ENCODE data around the gene EPOP. TPM values are rescaled to one million over a fixed set of nuclear protein-coding genes. Genes with fewer than 3 reads are reported as not detected.

Gene EPOP
- total and polyA plus RNA-seq, 2 of the 13 experiments (the other 11 are each of a cell fraction or from before 2014, with no cell fraction given), result 14.7 to 37.8 TPM

DNA sequence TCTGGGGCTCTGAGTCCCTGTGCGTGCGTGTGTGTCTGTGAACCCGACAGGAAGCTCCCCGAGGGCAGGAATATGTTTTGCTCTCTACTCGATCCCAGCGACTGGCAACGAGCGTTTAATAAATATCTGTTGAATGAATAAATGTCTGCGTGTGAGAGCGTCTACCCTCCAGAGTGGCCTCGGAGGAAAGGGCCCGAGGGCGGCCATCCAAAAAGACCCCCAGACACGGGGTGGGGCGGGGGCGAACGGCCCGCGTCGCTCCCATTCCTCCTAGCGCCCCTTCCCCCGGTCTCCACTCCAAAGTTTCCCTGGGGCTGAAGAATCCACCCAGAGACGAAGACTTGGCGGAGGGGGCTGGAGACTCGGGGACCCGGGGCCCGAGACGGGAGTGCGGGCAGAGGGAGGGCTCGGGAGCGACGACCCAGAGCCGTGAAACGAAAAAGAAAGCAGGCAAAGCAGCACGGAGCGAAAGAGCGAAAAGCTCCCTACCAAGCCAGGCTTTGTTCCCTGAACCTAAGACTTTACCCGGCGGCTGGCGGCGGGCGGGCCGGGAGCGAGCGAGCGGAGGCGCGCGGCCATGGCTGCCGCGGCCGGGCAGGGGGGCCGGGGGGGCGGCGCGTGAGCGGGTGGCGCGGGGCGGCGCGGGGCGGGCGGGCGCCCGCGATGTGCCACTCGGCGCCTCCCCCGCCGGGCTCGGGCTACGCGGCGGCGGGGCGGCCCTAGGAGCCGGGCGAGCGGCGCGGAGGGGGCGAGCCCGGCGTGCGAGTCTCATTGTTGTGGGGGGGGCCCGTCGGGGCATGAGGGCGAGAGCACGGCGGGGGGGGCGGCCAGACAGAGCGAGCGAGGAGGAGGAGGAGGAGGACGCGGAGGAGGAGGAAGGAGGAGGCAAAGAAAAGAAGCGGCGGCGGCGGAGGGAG, 30.1 kb upstream of the EPOP start, which contains the start of gene MLLT6 (continued):
- TF ChIP-seq SMC3 (IDR thresholded peaks at IDR 0.05; ENCODE audit: low read length) (no peak), CENPT (CRISPR knock-in tag; IDR thresholded peaks at IDR 0.05; ENCODE audit: low read depth) (0 out of 2 replicates have a peak, but pooled peaks have one; percentile 61), ZNF549 (CRISPR knock-in tag; IDR thresholded peaks at IDR 0.05) (peak; percentile 78; the same call in 1 of the 2 replicates), SAFB2 (CRISPR knock-in tag; IDR thresholded peaks at IDR 0.05; ENCODE audit: borderline replicate concordance, low read depth) (no peak), TBL1XR1 (IDR thresholded peaks at IDR 0.05; ENCODE audit: borderline replicate concordance, low read length, partially characterized antibody) (no peak), ZFP36 (IDR thresholded peaks at IDR 0.05; ENCODE audit: borderline replicate concordance, low read depth, low read length, partially characterized antibody) (no peak), ZNF17 (CRISPR knock-in tag; IDR thresholded peaks at IDR 0.05) (no peak), HNF4A (CRISPR knock-in tag; IDR thresholded peaks at IDR 0.05) (no peak), HNRNPL (IDR thresholded peaks at IDR 0.05; ENCODE audit: low read depth, low read length) (no peak), NFIC (IDR thresholded peaks at IDR 0.05; ENCODE audit: low read length) (no peak), ZNF468 (CRISPR knock-in tag; IDR thresholded peaks at IDR 0.05) (no peak), ZNF24 (IDR thresholded peaks at IDR 0.05) (no peak), ARNT2 (CRISPR knock-in tag; IDR thresholded peaks at IDR 0.05; ENCODE audit: low read depth) (no peak), POLR2AphosphoS2 (IDR thresholded peaks at IDR 0.05; ENCODE audit: low read depth, low read length) (no peak), CHD2 (IDR thresholded peaks at IDR 0.05; ENCODE audit: low read depth, low read length) (no peak)
- TF ChIP-seq, protein P1, sequence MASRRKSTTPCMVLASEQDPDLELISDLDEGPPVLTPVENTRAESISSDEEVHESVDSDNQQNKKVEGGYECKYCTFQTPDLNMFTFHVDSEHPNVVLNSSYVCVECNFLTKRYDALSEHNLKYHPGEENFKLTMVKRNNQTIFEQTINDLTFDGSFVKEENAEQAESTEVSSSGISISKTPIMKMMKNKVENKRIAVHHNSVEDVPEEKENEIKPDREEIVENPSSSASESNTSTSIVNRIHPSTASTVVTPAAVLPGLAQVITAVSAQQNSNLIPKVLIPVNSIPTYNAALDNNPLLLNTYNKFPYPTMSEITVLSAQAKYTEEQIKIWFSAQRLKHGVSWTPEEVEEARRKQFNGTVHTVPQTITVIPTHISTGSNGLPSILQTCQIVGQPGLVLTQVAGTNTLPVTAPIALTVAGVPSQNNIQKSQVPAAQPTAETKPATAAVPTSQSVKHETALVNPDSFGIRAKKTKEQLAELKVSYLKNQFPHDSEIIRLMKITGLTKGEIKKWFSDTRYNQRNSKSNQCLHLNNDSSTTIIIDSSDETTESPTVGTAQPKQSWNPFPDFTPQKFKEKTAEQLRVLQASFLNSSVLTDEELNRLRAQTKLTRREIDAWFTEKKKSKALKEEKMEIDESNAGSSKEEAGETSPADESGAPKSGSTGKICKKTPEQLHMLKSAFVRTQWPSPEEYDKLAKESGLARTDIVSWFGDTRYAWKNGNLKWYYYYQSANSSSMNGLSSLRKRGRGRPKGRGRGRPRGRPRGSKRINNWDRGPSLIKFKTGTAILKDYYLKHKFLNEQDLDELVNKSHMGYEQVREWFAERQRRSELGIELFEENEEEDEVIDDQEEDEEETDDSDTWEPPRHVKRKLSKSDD (CRISPR knock-in tag; IDR thresholded peaks at IDR 0.05; ENCODE audit: low read depth), result 0 out of 2 replicates have a peak, but pooled peaks have one; percentile 32
- TF ChIP-seq, protein P2, sequence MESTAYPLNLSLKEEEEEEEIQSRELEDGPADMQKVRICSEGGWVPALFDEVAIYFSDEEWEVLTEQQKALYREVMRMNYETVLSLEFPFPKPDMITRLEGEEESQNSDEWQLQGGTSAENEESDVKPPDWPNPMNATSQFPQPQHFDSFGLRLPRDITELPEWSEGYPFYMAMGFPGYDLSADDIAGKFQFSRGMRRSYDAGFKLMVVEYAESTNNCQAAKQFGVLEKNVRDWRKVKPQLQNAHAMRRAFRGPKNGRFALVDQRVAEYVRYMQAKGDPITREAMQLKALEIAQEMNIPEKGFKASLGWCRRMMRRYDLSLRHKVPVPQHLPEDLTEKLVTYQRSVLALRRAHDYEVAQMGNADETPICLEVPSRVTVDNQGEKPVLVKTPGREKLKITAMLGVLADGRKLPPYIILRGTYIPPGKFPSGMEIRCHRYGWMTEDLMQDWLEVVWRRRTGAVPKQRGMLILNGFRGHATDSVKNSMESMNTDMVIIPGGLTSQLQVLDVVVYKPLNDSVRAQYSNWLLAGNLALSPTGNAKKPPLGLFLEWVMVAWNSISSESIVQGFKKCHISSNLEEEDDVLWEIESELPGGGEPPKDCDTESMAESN (CRISPR knock-in tag; conservative IDR thresholded peaks at IDR 0.05), result no peak
- TF ChIP-seq, protein P3, sequence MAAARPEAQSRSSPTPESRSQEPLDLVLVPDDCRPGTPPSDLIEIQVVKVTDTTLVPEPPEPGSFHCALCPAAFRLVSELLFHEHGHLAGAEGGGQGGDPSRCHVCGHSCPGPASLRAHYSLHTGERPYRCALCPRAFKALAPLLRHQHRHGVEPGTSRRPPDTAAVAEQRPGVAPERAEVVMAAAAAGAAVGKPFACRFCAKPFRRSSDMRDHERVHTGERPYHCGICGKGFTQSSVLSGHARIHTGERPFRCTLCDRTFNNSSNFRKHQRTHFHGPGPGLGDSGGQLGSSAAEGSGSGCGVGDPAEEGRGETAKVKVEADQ (CRISPR knock-in tag; IDR thresholded peaks at IDR 0.05; ENCODE audit: borderline replicate concordance), result no peak
- TF ChIP-seq, protein P4, sequence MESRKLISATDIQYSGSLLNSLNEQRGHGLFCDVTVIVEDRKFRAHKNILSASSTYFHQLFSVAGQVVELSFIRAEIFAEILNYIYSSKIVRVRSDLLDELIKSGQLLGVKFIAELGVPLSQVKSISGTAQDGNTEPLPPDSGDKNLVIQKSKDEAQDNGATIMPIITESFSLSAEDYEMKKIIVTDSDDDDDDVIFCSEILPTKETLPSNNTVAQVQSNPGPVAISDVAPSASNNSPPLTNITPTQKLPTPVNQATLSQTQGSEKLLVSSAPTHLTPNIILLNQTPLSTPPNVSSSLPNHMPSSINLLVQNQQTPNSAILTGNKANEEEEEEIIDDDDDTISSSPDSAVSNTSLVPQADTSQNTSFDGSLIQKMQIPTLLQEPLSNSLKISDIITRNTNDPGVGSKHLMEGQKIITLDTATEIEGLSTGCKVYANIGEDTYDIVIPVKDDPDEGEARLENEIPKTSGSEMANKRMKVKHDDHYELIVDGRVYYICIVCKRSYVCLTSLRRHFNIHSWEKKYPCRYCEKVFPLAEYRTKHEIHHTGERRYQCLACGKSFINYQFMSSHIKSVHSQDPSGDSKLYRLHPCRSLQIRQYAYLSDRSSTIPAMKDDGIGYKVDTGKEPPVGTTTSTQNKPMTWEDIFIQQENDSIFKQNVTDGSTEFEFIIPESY (CRISPR knock-in tag; IDR thresholded peaks at IDR 0.05), result no peak
- TF ChIP-seq, protein P5, sequence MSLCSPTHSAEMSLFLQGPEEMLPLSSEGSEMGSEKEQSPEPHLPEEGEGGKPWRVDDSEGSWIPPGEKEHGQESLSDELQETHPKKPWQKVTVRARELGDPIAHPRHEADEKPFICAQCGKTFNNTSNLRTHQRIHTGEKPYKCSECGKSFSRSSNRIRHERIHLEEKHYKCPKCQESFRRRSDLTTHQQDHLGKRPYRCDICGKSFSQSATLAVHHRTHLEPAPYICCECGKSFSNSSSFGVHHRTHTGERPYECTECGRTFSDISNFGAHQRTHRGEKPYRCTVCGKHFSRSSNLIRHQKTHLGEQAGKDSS (CRISPR knock-in tag; IDR thresholded peaks at IDR 0.05; ENCODE audit: borderline replicate concordance, low read depth), result no peak
